Glutamatergic neuron (in vitro differentiated cells): ENCODE data around the gene BAG3. TPM values are rescaled to one million over a fixed set of nuclear protein-coding genes. Genes with fewer than 3 reads are reported as not detected.
"Not testable (repeated sequence)": the region's sequence is repeated elsewhere in the genome, so short reads cannot be mapped to it uniquely, and the experiment has no call there.

Experiments used
- DNase-seq: peaks from one replicate; pipeline ENCODE4 v3.0.0; 2022
- H3K27ac Mint-ChIP-seq: one replicate; pipeline ENCODE4 v1.8.0; 2020; ENCODE audit warnings: mild to moderate bottlenecking, mixed read lengths, inconsistent platforms; ENCODE audit not compliant: unreplicated experiment
- H3K27me3 Mint-ChIP-seq: one replicate; pipeline ENCODE4 v1.8.0; 2020; ENCODE audit warnings: mild to moderate bottlenecking, moderate library complexity, mixed read lengths, inconsistent platforms; ENCODE audit not compliant: unreplicated experiment
- H3K36me3 Mint-ChIP-seq: one replicate; pipeline ENCODE4 v1.8.0; 2020; ENCODE audit warnings: mild to moderate bottlenecking, mixed read lengths, inconsistent platforms; ENCODE audit not compliant: unreplicated experiment
- H3K4me1 Mint-ChIP-seq: one replicate; pipeline ENCODE4 v1.8.0; 2020; ENCODE audit warnings: mild to moderate bottlenecking, low read depth, mixed read lengths, inconsistent platforms; ENCODE audit not compliant: unreplicated experiment
- H3K4me3 Mint-ChIP-seq: one replicate; pipeline ENCODE4 v1.8.0; 2020; ENCODE audit warnings: mild to moderate bottlenecking, mixed read lengths, inconsistent platforms; ENCODE audit not compliant: unreplicated experiment
- H3K9me3 Mint-ChIP-seq: one replicate; pipeline ENCODE4 v1.8.0; 2020; ENCODE audit warnings: mild to moderate bottlenecking, moderate library complexity, mixed read lengths, inconsistent platforms; ENCODE audit not compliant: unreplicated experiment
- total RNA-seq: library from RNA; stranded (reverse); fragmentation: NEBNext Ultra II Directional; extraction: Animal tissue kit (Norgen Biotek cat#: 25700); gene quantifications from one replicate; pipeline ENCODE4 v1.2.1, GENCODE V29; 2021; ENCODE audit not compliant: unreplicated experiment
- TF ChIP-seq, protein P1 (sequence below): fragments of 200-600 bp; sonication (generic); IDR thresholded peaks from one replicate; pipeline ENCODE4 v1.5.0; 2021; ENCODE audit not compliant: partially characterized antibody, unreplicated experiment

The BAG3 gene
- total RNA-seq, 1 donor from 2014 or later = 15.7 TPM

DNA sequence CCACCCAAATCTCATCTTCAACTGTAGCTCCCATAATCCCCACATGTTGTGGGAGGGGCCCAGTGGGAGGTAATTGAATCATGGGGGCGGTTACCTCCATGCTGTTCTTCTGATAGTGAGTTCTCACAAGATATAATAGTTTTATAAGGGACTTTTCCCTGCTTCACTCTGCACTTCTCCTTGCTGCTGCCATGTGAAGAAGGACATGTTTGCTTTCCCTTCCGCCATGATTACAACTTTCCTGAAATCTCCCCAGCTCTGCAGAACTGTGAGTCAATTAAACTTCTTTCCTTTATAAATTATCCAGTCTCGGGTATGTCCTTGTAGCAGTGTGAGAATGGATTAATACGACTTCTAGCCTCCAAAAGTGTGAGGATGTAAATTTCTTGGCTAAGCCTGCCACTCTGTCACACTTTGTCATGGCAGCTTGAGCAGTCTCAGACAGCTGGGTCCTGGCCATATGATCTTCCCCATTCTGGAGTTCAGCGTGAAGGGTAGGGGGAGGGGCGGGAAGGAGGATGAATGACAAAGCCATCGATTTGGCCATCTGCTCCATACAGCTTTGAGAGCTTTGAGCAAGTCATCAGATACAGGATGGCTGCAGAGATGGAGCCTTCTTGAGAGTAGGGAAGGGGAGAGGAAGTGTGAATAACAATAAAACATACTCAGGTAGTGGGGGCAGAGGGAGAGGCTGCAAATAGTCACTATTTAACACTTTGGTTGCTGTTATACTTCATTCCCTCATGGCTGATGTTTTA lies 55.5 kb downstream of the BAG3 start:
- Mint-ChIP-seq H3K36me3 (peaks cover 11% of the 10 kb centered on the region), H3K27ac (peak overlapping the region; percentile 98), H3K27me3 (peaks cover 8% of the 10 kb centered on the region), H3K4me3 (peak overlapping the region; percentile 71), H3K4me1 (peaks cover 20% of the 10 kb centered on the region), H3K9me3 (peaks cover 26% of the 10 kb centered on the region)
- DNase-seq = peak; percentile 88
- TF ChIP-seq, protein P1, sequence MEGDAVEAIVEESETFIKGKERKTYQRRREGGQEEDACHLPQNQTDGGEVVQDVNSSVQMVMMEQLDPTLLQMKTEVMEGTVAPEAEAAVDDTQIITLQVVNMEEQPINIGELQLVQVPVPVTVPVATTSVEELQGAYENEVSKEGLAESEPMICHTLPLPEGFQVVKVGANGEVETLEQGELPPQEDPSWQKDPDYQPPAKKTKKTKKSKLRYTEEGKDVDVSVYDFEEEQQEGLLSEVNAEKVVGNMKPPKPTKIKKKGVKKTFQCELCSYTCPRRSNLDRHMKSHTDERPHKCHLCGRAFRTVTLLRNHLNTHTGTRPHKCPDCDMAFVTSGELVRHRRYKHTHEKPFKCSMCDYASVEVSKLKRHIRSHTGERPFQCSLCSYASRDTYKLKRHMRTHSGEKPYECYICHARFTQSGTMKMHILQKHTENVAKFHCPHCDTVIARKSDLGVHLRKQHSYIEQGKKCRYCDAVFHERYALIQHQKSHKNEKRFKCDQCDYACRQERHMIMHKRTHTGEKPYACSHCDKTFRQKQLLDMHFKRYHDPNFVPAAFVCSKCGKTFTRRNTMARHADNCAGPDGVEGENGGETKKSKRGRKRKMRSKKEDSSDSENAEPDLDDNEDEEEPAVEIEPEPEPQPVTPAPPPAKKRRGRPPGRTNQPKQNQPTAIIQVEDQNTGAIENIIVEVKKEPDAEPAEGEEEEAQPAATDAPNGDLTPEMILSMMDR = no peak

DNA sequence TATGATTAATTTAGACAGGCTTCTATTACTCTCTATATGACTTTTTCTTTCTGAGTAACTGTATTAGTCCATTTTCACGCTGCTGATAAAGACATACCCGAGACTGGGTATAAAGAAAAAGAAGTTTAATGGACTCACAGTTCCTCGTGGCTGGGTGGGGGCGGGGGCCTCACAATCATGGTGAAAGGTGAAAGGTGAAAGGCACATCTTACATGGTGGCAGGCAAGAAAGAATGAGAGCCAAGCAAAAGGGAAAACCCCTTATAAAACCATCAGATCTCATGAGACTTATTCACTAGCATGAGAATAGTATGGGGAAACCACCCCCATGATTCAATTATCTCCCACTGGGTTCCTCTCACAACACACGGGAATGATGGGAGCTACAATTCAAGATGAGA lies 56.2 kb downstream of the BAG3 start:
- Mint-ChIP-seq H3K27ac (peak overlapping the region; percentile 98), H3K36me3 (peaks cover 11% of the 10 kb centered on the region), H3K9me3 (peaks cover 29% of the 10 kb centered on the region), H3K4me3 (peak overlapping the region; percentile 30), H3K4me1 (peaks cover 20% of the 10 kb centered on the region)
- not testable (repeated sequence) for H3K27me3 Mint-ChIP-seq, DNase-seq

DNA sequence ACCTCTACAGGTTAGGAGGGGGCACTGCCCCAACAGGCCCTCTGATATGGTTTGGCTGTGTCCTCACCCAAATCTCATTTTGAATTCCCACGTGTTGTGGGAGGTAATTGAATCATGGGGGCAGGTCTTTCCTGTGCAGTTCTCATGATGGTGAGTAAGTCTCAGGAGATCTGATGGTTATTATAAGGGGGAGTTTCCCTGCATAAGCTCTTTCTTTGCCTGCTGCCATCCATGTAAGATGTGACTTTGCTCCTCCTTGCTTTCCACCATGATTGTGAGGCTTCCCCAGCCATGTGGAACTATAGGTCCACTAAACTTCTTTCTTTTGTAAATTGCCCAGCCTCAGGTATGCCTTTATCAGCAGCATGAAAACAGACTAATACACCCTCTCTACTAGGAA lies 59.8 kb downstream of the BAG3 start:
- Mint-ChIP-seq H3K27me3 (peaks cover 10% of the 10 kb centered on the region), H3K9me3 (peaks cover 27% of the 10 kb centered on the region), H3K4me1 (peaks cover 32% of the 10 kb centered on the region)
- H3K27ac Mint-ChIP-seq, DNase-seq, H3K4me3 Mint-ChIP-seq, H3K36me3 Mint-ChIP-seq: not testable (repeated sequence)

DNA sequence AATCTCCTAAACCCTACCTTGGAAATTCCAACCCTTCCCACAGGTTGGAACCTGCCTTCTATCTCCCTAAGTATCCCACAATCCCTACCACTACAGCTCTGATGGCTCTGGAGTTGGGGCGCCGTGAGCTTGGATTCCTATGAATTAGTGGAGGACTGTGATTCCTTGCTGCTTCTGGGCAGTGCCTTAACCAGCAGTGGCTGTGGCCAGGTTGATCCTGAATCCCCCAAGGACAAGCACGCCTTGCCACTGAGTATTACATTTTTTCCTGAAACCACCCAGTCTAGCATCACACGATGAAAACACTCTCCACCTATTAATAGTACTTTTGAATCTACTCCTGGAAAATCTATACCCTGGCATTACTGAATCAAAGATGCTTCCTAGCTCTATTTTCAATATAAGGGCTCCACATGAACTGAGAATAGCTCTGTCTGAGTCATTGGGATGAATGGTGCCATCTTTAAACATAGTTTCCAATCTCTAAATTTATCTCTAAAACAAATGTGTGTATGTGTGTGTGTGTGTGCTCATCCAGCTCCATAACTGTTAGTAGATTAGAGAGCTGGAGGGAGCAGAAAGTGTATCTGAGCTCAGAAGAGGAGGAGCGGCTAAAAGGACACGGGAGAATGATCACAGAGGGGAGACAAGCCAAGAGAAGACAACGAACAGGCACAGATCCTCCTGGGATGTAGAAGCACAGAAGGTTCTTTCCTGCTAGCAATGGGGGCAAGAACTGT lies 62.7 kb downstream of the BAG3 start:
- peaks cover 13% of the 10 kb centered on the region for H3K9me3 Mint-ChIP-seq
- peaks cover 29% of the 10 kb centered on the region for H3K4me1 Mint-ChIP-seq
- DNase-seq = no peak
- peaks cover 4% of the 10 kb centered on the region for H3K27me3 Mint-ChIP-seq
- H3K36me3 Mint-ChIP-seq = no peaks in the 10 kb centered on the region
- TF ChIP-seq, protein P1 = no peak
- peak overlapping the region; percentile 49 for H3K4me3 Mint-ChIP-seq
- peak overlapping the region; percentile 92 for H3K27ac Mint-ChIP-seq

DNA sequence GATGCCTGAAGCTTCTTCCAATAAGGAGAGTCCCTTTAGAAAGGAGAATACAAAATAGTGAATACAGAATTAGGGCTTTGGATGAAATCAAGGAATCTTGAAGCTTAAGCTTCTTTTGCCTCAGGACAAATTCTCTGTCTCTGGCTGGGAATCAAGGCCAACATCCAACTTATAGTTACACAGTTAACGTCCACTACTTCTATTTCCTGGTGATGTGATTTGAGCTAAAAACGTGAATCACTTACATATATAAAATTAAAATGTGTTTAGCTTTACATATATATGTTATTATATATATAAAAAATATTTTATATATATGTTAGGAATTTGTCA lies 63.3 kb downstream of the BAG3 start:
- Mint-ChIP-seq H3K36me3 (peaks cover 3% of the 10 kb centered on the region), H3K4me3 (peak overlapping the region; percentile 49), H3K4me1 (peaks cover 26% of the 10 kb centered on the region), H3K9me3 (peaks cover 9% of the 10 kb centered on the region), H3K27me3 (peaks cover 4% of the 10 kb centered on the region), H3K27ac (peak overlapping the region; percentile 92)
- no peak for DNase-seq
- TF ChIP-seq, protein P1 = no peak
